Measurements from ENCODE around the gene PTGES2.
A peak's percentile ranks its signal among the peaks of the same experiment; 100 is the strongest.
"Not testable (repeated sequence)": the region's sequence is repeated elsewhere in the genome, so short reads cannot be mapped to it uniquely, and the experiment has no call there.

PTGES2 gene

GRCh38 chr9:128136816-128137793, 9.6 kb upstream of the PTGES2 start:
- no peak for DNase-seq

- not testable (repeated sequence) for DNase-seq
Measured at GRCh38 chr9:128135561-128135960, 8.0 kb upstream of the PTGES2 start.

- not testable (repeated sequence) for DNase-seq
Measured at GRCh38 chr9:128132139-128132538, 4.6 kb upstream of the PTGES2 start.

GRCh38 chr9:128131346-128131745, 3.8 kb upstream of the PTGES2 start:
- not testable (repeated sequence) for DNase-seq

GRCh38 chr9:128130651-128131050, 3.1 kb upstream of the PTGES2 start:
- DNase-seq, result not testable (repeated sequence)

- not testable (repeated sequence) for DNase-seq
Measured at GRCh38 chr9:128129976-128130590, 2.6 kb upstream of the PTGES2 start.

- DNase-seq, result no peak
Measured at GRCh38 chr9:128128836-128129590, 1.5 kb upstream of the PTGES2 start.

- peak; percentile 92 for DNase-seq
Measured at GRCh38 chr9:128127990-128128835, 684 bp upstream of the PTGES2 start.

GRCh38 chr9:128125580-128126354, 1.8 kb downstream of the PTGES2 start:
- no peak for DNase-seq

- peak; percentile 75 for DNase-seq
Measured at GRCh38 chr9:128124873-128125579, 2.5 kb downstream of the PTGES2 start.

GRCh38 chr9:128124451-128124850, 3.1 kb downstream of the PTGES2 start:
- DNase-seq, result no peak

GRCh38 chr9:128123451-128124080, 4.0 kb downstream of the PTGES2 start:
- no peak for DNase-seq

GRCh38 chr9:128122809-128123175, 4.7 kb downstream of the PTGES2 start:
- no peak for DNase-seq

- DNase-seq, result no peak
Measured at GRCh38 chr9:128121924-128122808, 5.4 kb downstream of the PTGES2 start.

GRCh38 chr9:128121466-128121810, 6.1 kb downstream of the PTGES2 start:
- no peak for DNase-seq

- no peak for DNase-seq
Measured at GRCh38 chr9:128120741-128121465, 6.6 kb downstream of the PTGES2 start.

GRCh38 chr9:128120061-128120740, 7.3 kb downstream of the PTGES2 start:
- no peak for DNase-seq

Measured in hematopoietic multipotent progenitor cell treated with erythropoietin and hydrocortisone succinate and interleukin-3 and kit ligand, for 8 days (in vitro differentiated cells).